Subcutaneous adipose tissue (tissue), 4 donors: ENCODE results near the gene ADAMTS2. TPM values are rescaled to one million over a fixed set of nuclear protein-coding genes. Genes with fewer than 3 reads are reported as not detected.

Source experiments
- total RNA-seq, 4 donors: library from RNA; depleted of rRNA; stranded (reverse); fragments of >200 nt; gene quantifications; one replicate each; pipeline ENCODE4 v1.1.0, GENCODE V29; 2016
- TF ChIP-seq, protein P1 (sequence below): fragments of 450-650 bp; IDR thresholded peaks from one replicate; pipeline ENCODE4 v1.5.1; 2016; ENCODE audit warnings: low read depth, mild to moderate bottlenecking, control low read depth, antibody characterized with exemption, moderate library complexity

ADAMTS2 gene
- total RNA-seq, 4 donors from 2014 or later = 26.7 to 56.5 (median 46.6) TPM

DNA sequence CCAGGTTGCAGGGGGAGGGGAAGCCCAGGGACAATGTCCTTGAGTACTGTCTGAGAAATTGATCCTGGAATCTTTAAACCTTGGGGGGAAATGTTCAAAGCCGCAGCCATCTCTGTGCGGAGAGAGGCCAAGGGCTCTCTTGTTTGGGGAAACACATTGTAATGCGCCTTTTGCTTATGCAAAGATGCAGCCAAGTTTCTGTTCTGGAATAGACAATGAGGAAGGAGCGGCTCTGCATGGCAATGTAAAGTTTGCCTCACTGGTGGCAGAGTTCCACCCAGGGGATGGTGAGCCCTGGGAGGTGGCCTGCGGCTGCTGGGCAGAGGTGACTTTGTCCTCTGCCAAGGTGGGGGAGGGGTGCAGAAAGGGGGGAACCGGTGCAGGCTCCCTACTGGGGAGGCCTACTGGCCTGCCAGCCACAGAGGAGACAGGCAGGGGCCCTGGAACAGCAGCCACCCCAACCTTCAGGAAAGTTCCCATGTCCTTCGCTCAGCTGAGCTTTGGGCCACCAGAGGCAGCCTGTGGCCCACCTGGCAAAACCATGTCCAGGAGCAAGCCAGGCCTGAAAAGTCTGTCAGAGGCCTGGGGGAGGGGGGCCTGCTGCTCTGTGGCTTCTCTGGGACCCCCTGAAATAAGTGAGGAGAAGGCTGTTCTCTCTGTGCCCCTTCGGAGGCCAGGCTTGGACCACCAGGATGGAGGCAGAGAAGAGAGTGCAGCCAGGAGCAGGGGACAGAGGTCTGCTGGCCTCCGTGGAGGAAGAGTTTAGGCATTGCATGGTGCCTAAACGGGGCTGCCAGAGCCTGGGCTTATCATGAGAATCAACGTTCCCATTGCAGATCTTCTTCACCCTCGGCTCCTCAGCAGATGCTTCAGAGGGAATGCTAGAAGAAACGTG, 157.3 kb downstream of the ADAMTS2 start:
- TF ChIP-seq, protein P1, sequence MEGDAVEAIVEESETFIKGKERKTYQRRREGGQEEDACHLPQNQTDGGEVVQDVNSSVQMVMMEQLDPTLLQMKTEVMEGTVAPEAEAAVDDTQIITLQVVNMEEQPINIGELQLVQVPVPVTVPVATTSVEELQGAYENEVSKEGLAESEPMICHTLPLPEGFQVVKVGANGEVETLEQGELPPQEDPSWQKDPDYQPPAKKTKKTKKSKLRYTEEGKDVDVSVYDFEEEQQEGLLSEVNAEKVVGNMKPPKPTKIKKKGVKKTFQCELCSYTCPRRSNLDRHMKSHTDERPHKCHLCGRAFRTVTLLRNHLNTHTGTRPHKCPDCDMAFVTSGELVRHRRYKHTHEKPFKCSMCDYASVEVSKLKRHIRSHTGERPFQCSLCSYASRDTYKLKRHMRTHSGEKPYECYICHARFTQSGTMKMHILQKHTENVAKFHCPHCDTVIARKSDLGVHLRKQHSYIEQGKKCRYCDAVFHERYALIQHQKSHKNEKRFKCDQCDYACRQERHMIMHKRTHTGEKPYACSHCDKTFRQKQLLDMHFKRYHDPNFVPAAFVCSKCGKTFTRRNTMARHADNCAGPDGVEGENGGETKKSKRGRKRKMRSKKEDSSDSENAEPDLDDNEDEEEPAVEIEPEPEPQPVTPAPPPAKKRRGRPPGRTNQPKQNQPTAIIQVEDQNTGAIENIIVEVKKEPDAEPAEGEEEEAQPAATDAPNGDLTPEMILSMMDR = no peak

- TF ChIP-seq, protein P1 = no peak
Measured at GRCh38 chr5:179187229-179187678, 158.0 kb downstream of the ADAMTS2 start.

DNA sequence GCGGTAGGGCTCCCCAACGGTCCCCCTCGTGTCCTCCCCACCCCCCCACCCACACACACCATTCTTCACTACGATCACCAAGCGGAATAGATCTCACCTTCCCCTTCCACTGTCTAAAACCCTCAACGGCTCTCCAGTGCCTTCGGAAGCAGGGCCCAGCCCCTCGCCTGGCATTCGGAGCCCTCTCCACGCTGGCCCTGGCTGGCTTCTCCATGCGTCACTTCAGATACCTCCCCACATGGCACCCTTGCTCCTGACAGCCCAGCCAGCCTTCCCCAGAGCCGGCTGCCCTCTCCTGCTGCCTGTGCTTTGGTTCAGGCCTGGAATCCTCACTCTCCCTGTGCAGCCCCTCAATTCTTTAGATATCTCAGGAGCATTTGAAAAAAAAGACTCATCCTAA, 158.5 kb downstream of the ADAMTS2 start:
- TF ChIP-seq, protein P1 = no peak

- TF ChIP-seq, protein P1 = no peak
Measured at GRCh38 chr5:179185941-179186411, 159.3 kb downstream of the ADAMTS2 start.

- TF ChIP-seq, protein P1 = no peak
Measured at GRCh38 chr5:179185256-179185940, 159.9 kb downstream of the ADAMTS2 start.

DNA sequence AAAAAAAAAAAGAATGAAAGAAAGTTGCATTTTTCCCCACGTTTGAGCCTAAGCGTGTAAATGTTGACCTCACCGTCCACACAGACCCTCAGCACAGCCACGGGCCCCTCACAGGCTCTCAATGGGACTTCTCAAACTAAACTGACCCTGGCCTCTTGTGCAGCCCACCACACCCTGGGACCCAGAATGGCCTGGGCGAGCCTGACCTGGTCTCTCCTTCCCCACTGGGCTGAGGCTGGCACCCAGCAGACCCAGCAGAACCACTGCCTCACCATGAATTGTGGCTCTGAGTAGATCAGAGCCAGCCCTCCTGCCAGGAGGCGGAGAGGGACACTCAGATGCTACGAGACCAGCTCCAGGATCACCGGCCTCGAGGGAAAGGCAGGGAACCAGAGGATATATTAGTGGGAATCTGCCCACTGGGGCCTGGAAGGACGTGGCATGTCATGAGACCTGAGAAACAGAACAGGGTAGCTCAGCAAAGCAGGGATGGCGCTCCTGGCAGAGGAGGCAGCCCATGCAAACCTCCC, 160.7 kb downstream of the ADAMTS2 start:
- TF ChIP-seq, protein P1 = no peak

GRCh38 chr5:179183481-179183880, 161.8 kb downstream of the ADAMTS2 start:
- TF ChIP-seq, protein P1 = no peak
